HEK293 (cell line): ENCODE results near the gene SSR1.

ENCODE experiments used
- CTCF ChIA-PET: fragments of 350-600 bp; formaldehyde crosslinking; extraction: SDS; loops from one replicate; lab custom pipeline; 2021; ENCODE audit warnings: antibody characterized with exemption; lab: Yijun Ruan, JAX
- POLR2A ChIA-PET: fragments of 300-600 bp; formaldehyde crosslinking; extraction: SDS; loops from one replicate; lab custom pipeline; 2020; ENCODE audit warnings: antibody characterized with exemption, inconsistent platforms; lab: Yijun Ruan, JAX
- H3K27ac ChIP-seq: fragments of 200-500 bp; sonication (Bioruptor generic); 2 replicates; pipeline ENCODE4 v1.5.1; 2014; ENCODE audit warnings: low read depth, low read length, control low read depth, inconsistent platforms; ENCODE audit errors: extremely low read depth
- H3K36me3 ChIP-seq, 2 experiments: fragments of 200-500 bp in 1 of 2; sonication (Bioruptor generic) in 1 of 2; 1 replicate in 1 of 2; 2 replicates in 1 of 2; pipeline ENCODE4 v1.5.1; 2014 to 2017; ENCODE audit warnings: inconsistent platforms in 2 of 2, low read length in 2 of 2; ENCODE audit not compliant: control insufficient read depth in 2 of 2, insufficient read depth in 1 of 2
- H3K4me1 ChIP-seq: fragments of 200-500 bp; sonication (Bioruptor generic); 2 replicates; pipeline ENCODE4 v1.5.1; 2014; ENCODE audit warnings: mild to moderate bottlenecking, low read length, inconsistent platforms; ENCODE audit not compliant: control insufficient read depth, insufficient read depth
- H3K4me3 ChIP-seq: 2 replicates; pipeline ENCODE4 v1.5.1; 2011; ENCODE audit warnings: low read depth, mild to moderate bottlenecking, control low read depth, low read length, moderate library complexity
- H3K9me3 ChIP-seq: fragments of 200-500 bp; sonication (Bioruptor generic); 2 replicates; pipeline ENCODE4 v1.5.1; 2014; ENCODE audit warnings: low read depth, low read length, inconsistent platforms; ENCODE audit not compliant: control insufficient read depth, insufficient read depth
- BCL11A ChIP-seq: fragments of 450-650 bp; formaldehyde crosslinking; IDR thresholded peaks from 2 replicates; pipeline ENCODE4 v1.5.1; 2016; ENCODE audit warnings: low read depth, missing biosample characterization, missing genetic modification characterization
- HOXA7 ChIP-seq: sonication (generic); formaldehyde crosslinking; IDR thresholded peaks from 2 replicates; pipeline ENCODE4 v1.8.1; 2022; ENCODE audit warnings: missing genetic modification reagents, borderline replicate concordance
- HOXC10 ChIP-seq: sonication (generic); formaldehyde crosslinking; IDR thresholded peaks from 2 replicates; pipeline ENCODE4 v1.8.1; 2023; ENCODE audit warnings: mild to moderate bottlenecking, missing genetic modification reagents
- KLF1 ChIP-seq: fragments of 450-650 bp; formaldehyde crosslinking; IDR thresholded peaks from 2 replicates; pipeline ENCODE4 v1.5.1; 2016; ENCODE audit warnings: missing biosample characterization, missing genetic modification characterization
- KLF10 ChIP-seq: fragments of 450-650 bp; IDR thresholded peaks from 2 replicates; pipeline ENCODE4 v1.5.1; 2018; ENCODE audit warnings: missing biosample characterization, mild to moderate bottlenecking, missing genetic modification characterization
- KLF16 ChIP-seq: fragments of 450-650 bp; formaldehyde crosslinking; IDR thresholded peaks from 2 replicates; pipeline ENCODE4 v1.5.1; 2017; ENCODE audit warnings: missing biosample characterization, missing genetic modification characterization
- KLF9 ChIP-seq: fragments of 450-650 bp; formaldehyde crosslinking; IDR thresholded peaks from 2 replicates; pipeline ENCODE4 v1.5.1; 2016; ENCODE audit warnings: missing biosample characterization, missing genetic modification characterization, low read depth
- ZNF132 ChIP-seq: fragments of 450-650 bp; formaldehyde crosslinking; IDR thresholded peaks from 2 replicates; pipeline ENCODE4 v1.5.1; 2017; ENCODE audit warnings: missing biosample characterization, missing genetic modification characterization, borderline replicate concordance
- ZNF146 ChIP-seq: fragments of 450-650 bp; formaldehyde crosslinking; IDR thresholded peaks from 2 replicates; pipeline ENCODE4 v1.5.1; 2016; ENCODE audit warnings: missing biosample characterization, missing genetic modification characterization
- ZNF221 ChIP-seq: fragments of 450-650 bp; formaldehyde crosslinking; IDR thresholded peaks from 2 replicates; pipeline ENCODE4 v1.5.1; 2017; ENCODE audit warnings: missing biosample characterization, missing genetic modification characterization, borderline replicate concordance
- ZNF341 ChIP-seq: fragments of 450-650 bp; formaldehyde crosslinking; IDR thresholded peaks from 2 replicates; pipeline ENCODE4; 2016; ENCODE audit warnings: low read depth, missing biosample characterization, missing genetic modification characterization
- ZNF37A ChIP-seq: fragments of 450-650 bp; IDR thresholded peaks from 2 replicates; pipeline ENCODE4 v1.5.1; 2018; ENCODE audit warnings: missing biosample characterization, missing genetic modification characterization
- ZNF501 ChIP-seq: fragments of 450-650 bp; formaldehyde crosslinking; IDR thresholded peaks from 2 replicates; pipeline ENCODE4 v1.5.1; 2016; ENCODE audit warnings: missing biosample characterization, missing genetic modification characterization
- ZNF510 ChIP-seq: fragments of 450-650 bp; formaldehyde crosslinking; IDR thresholded peaks from 2 replicates; pipeline ENCODE4 v1.5.1; 2018; ENCODE audit warnings: mild to moderate bottlenecking, missing genetic modification characterization, missing biosample characterization; ENCODE audit not compliant: insufficient replicate concordance
- ZNF585B ChIP-seq: fragments of 450-650 bp; formaldehyde crosslinking; IDR thresholded peaks from 2 replicates; pipeline ENCODE4 v1.5.1; 2016; ENCODE audit warnings: missing biosample characterization, missing genetic modification characterization
- ZNF830 ChIP-seq: fragments of 450-650 bp; IDR thresholded peaks from 2 replicates; pipeline ENCODE4 v1.5.0; 2018; ENCODE audit warnings: missing biosample characterization, missing genetic modification characterization, low read depth, mild to moderate bottlenecking, moderate library complexity
- ZSCAN23 ChIP-seq: fragments of 450-650 bp; formaldehyde crosslinking; IDR thresholded peaks from 2 replicates; pipeline ENCODE4 v1.5.1; 2016; ENCODE audit warnings: missing biosample characterization, missing genetic modification characterization
- ZXDB ChIP-seq: fragments of 450-650 bp; formaldehyde crosslinking; IDR thresholded peaks from 2 replicates; pipeline ENCODE4 v1.5.1; 2016; ENCODE audit warnings: missing biosample characterization, missing genetic modification characterization
- TF ChIP-seq, protein P1 (sequence below): fragments of 450-650 bp; formaldehyde crosslinking; IDR thresholded peaks from 2 replicates; pipeline ENCODE4 v1.5.1; 2016; ENCODE audit warnings: missing biosample characterization, missing genetic modification characterization
- TF ChIP-seq, protein P2 (sequence below): fragments of 450-650 bp; formaldehyde crosslinking; IDR thresholded peaks from 2 replicates; pipeline ENCODE4 v1.5.1; 2016; ENCODE audit warnings: missing biosample characterization, missing genetic modification characterization
- TF ChIP-seq, protein P3 (sequence below): fragments of 450-650 bp; formaldehyde crosslinking; IDR thresholded peaks from 2 replicates; pipeline ENCODE4 v1.5.1; 2016; ENCODE audit warnings: missing biosample characterization, missing genetic modification characterization
- TF ChIP-seq, protein P4 (sequence below): fragments of 450-650 bp; formaldehyde crosslinking; IDR thresholded peaks from 2 replicates; pipeline ENCODE4 v1.5.1; 2017; ENCODE audit warnings: missing biosample characterization, missing genetic modification characterization
- TF ChIP-seq, protein P5 (sequence below): fragments of 450-650 bp; formaldehyde crosslinking; IDR thresholded peaks from 2 replicates; pipeline ENCODE4 v1.5.1; 2016; ENCODE audit warnings: missing biosample characterization, missing genetic modification characterization, borderline replicate concordance

The SSR1 gene

DNA sequence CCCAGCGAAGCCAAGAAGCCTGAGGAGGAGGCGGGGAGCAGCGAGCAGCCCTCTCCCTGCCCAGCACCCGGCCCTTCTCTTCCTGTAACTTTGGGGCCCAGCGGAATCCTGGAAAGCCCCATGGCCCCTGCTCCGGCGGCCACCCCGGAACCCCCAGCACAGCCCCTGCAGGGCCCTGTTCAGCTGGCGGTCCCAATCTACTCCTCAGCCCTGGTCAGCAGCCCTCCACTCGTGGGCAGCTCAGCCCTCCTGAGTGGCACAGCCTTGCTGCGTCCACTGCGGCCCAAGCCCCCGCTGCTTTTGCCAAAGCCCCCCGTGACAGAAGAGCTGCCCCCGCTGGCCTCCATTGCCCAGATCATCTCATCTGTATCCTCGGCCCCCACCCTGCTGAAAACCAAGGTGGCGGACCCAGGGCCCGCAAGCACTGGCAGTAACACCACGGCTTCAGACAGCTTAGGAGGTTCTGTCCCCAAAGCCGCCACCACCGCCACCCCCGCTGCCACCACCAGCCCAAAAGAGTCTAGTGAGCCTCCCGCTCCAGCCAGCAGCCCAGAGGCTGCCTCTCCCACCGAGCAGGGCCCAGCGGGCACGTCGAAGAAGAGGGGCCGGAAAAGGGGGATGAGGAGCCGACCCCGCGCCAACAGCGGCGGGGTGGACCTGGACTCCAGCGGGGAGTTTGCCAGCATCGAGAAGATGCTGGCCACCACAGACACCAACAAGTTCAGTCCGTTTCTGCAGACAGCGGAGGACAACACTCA is 81.9 kb downstream of the SSR1 start:
- TF ChIP-seq ZNF501 (tag by site-specific recombination): no peak
- TF ChIP-seq KLF16 (tag by site-specific recombination): no peak
- TF ChIP-seq KLF1 (tag by site-specific recombination): no peak
- no peak for TF ChIP-seq ZNF146
- TF ChIP-seq ZNF830 (tag by site-specific recombination): no peak
- TF ChIP-seq ZSCAN23: no peak
- no peak for TF ChIP-seq KLF10 (tag by site-specific recombination)
- TF ChIP-seq ZXDB (tag by site-specific recombination): no peak
- no peak for TF ChIP-seq ZNF37A (tag by site-specific recombination)
- TF ChIP-seq ZNF221: no peak
- TF ChIP-seq HOXC10 (CRISPR knock-in tag): no peak
- TF ChIP-seq, protein P1, sequence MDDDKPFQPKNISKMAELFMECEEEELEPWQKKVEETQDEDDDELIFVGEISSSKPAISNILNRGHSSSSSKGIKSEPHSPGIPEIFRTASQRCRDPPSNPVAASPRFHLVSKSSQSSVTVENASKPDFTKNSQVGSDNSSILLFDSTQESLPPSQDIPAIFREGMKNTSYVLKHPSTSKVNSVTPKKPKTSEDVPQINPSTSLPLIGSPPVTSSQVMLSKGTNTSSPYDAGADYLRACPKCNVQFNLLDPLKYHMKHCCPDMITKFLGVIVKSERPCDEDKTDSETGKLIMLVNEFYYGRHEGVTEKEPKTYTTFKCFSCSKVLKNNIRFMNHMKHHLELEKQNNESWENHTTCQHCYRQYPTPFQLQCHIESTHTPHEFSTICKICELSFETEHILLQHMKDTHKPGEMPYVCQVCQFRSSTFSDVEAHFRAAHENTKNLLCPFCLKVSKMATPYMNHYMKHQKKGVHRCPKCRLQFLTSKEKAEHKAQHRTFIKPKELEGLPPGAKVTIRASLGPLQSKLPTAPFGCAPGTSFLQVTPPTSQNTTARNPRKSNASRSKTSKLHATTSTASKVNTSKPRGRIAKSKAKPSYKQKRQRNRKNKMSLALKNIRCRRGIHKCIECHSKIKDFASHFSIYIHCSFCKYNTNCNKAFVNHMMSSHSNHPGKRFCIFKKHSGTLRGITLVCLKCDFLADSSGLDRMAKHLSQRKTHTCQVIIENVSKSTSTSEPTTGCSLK (tag by site-specific recombination): no peak
- TF ChIP-seq, protein P2, sequence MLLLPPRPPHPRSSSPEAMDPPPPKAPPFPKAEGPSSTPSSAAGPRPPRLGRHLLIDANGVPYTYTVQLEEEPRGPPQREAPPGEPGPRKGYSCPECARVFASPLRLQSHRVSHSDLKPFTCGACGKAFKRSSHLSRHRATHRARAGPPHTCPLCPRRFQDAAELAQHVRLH (tag by site-specific recombination): no peak
- TF ChIP-seq HOXA7 (CRISPR knock-in tag): no peak
- CTCF ChIA-PET: no interaction called here
- H3K36me3 ChIP-seq: peaks cover 17 to 84% of the 10 kb centered on the region in 2 experiments; a peak in 2 of 3 replicates

DNA sequence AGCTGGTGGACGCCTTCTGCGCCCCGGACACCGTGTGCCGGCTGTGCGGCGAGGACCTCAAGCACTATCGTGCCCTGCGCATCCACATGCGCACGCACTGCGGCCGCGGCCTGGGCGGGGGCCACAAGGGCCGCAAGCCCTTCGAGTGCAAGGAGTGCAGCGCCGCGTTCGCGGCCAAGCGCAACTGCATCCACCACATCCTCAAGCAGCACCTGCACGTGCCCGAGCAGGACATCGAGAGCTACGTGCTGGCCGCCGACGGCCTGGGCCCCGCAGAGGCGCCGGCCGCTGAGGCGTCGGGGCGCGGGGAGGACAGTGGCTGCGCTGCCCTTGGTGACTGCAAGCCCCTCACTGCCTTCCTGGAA is 82.7 kb downstream of the SSR1 start:
- Histone ChIP-seq H3K4me1 (no peaks in the 10 kb centered on the region), H3K9me3 (no peaks in the 10 kb centered on the region), H3K36me3 (peaks cover 17 to 84% of the 10 kb centered on the region in 2 experiments; a peak in 2 of 3 replicates), H3K27ac (no peak overlapping the region), H3K4me3 (no peak overlapping the region)
- CTCF ChIA-PET: no interaction called here
- POLR2A ChIA-PET: no interaction called here
- TF ChIP-seq ZNF585B (tag by site-specific recombination) (no peak), KLF9 (tag by site-specific recombination) (no peak), BCL11A (no peak), ZNF132 (tag by site-specific recombination) (no peak), ZNF341 (tag by site-specific recombination) (no peak), ZNF510 (tag by site-specific recombination) (no peak)
- TF ChIP-seq, protein P3, sequence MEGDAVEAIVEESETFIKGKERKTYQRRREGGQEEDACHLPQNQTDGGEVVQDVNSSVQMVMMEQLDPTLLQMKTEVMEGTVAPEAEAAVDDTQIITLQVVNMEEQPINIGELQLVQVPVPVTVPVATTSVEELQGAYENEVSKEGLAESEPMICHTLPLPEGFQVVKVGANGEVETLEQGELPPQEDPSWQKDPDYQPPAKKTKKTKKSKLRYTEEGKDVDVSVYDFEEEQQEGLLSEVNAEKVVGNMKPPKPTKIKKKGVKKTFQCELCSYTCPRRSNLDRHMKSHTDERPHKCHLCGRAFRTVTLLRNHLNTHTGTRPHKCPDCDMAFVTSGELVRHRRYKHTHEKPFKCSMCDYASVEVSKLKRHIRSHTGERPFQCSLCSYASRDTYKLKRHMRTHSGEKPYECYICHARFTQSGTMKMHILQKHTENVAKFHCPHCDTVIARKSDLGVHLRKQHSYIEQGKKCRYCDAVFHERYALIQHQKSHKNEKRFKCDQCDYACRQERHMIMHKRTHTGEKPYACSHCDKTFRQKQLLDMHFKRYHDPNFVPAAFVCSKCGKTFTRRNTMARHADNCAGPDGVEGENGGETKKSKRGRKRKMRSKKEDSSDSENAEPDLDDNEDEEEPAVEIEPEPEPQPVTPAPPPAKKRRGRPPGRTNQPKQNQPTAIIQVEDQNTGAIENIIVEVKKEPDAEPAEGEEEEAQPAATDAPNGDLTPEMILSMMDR (tag by site-specific recombination): no peak
- TF ChIP-seq, protein P4, sequence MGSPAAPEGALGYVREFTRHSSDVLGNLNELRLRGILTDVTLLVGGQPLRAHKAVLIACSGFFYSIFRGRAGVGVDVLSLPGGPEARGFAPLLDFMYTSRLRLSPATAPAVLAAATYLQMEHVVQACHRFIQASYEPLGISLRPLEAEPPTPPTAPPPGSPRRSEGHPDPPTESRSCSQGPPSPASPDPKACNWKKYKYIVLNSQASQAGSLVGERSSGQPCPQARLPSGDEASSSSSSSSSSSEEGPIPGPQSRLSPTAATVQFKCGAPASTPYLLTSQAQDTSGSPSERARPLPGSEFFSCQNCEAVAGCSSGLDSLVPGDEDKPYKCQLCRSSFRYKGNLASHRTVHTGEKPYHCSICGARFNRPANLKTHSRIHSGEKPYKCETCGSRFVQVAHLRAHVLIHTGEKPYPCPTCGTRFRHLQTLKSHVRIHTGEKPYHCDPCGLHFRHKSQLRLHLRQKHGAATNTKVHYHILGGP (tag by site-specific recombination): no peak
- TF ChIP-seq, protein P5, sequence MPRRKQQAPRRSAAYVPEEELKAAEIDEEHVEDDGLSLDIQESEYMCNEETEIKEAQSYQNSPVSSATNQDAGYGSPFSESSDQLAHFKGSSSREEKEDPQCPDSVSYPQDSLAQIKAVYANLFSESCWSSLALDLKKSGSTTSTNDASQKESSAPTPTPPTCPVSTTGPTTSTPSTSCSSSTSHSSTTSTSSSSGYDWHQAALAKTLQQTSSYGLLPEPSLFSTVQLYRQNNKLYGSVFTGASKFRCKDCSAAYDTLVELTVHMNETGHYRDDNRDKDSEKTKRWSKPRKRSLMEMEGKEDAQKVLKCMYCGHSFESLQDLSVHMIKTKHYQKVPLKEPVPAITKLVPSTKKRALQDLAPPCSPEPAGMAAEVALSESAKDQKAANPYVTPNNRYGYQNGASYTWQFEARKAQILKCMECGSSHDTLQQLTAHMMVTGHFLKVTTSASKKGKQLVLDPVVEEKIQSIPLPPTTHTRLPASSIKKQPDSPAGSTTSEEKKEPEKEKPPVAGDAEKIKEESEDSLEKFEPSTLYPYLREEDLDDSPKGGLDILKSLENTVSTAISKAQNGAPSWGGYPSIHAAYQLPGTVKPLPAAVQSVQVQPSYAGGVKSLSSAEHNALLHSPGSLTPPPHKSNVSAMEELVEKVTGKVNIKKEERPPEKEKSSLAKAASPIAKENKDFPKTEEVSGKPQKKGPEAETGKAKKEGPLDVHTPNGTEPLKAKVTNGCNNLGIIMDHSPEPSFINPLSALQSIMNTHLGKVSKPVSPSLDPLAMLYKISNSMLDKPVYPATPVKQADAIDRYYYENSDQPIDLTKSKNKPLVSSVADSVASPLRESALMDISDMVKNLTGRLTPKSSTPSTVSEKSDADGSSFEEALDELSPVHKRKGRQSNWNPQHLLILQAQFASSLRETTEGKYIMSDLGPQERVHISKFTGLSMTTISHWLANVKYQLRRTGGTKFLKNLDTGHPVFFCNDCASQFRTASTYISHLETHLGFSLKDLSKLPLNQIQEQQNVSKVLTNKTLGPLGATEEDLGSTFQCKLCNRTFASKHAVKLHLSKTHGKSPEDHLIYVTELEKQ: no peak

More for the DNA sequence above, 81.9 kb downstream of the SSR1 start:
- no peak overlapping the region for H3K4me3 ChIP-seq
- H3K27ac ChIP-seq: no peak overlapping the region
- POLR2A ChIA-PET: no interaction called here
- no peaks in the 10 kb centered on the region for H3K4me1 ChIP-seq
- no peaks in the 10 kb centered on the region for H3K9me3 ChIP-seq
